Karpas-422 (cell line): ENCODE data around the gene RAP1GAP2. TPM values are rescaled to one million over a fixed set of nuclear protein-coding genes. Genes with fewer than 3 reads are reported as not detected.

Experiments used
- DNase-seq: peaks from one replicate; pipeline ENCODE4 v3.0.0-alpha.2; 2015
- H2AFZ ChIP-seq: fragments of 200-600 bp; sonication (generic); 2 replicates; pipeline ENCODE4 v1.6.1; 2014; ENCODE audit warnings: antibody characterized with exemption, low read length, mixed read lengths
- H3K27ac ChIP-seq: fragments of 200-600 bp; sonication (generic); 2 replicates; pipeline ENCODE4 v1.5.1; 2014; ENCODE audit warnings: mild to moderate bottlenecking, low read length, moderate library complexity
- H3K27me3 ChIP-seq: fragments of 200-600 bp; sonication (generic); 2 replicates; pipeline ENCODE4 v1.6.1; 2014; ENCODE audit warnings: low read length, mixed read lengths
- H3K36me3 ChIP-seq: fragments of 200-600 bp; sonication (generic); 2 replicates; pipeline ENCODE4 v1.6.1; 2014; ENCODE audit warnings: low read length, mixed read lengths; ENCODE audit not compliant: insufficient read depth
- H3K4me1 ChIP-seq: fragments of 200-600 bp; sonication (generic); 2 replicates; pipeline ENCODE4 v1.6.1; 2014; ENCODE audit warnings: mild to moderate bottlenecking, low read length, mixed read lengths
- H3K4me2 ChIP-seq: fragments of 200-600 bp; sonication (generic); 2 replicates; pipeline ENCODE4 v1.6.1; 2014; ENCODE audit warnings: low read length, low read depth, mild to moderate bottlenecking; ENCODE audit not compliant: poor library complexity, severe bottlenecking
- H3K4me3 ChIP-seq: fragments of 200-600 bp; sonication (generic); 2 replicates; pipeline ENCODE4 v1.5.1; 2014; ENCODE audit warnings: mild to moderate bottlenecking, antibody characterized with exemption, low read length, mixed read lengths
- H3K79me2 ChIP-seq: fragments of 200-600 bp; sonication (generic); 2 replicates; pipeline ENCODE4 v1.6.1; 2014; ENCODE audit warnings: mild to moderate bottlenecking, low read length, mixed read lengths
- H3K9ac ChIP-seq: fragments of 200-600 bp; sonication (generic); 2 replicates; pipeline ENCODE4 v1.6.0; 2014; ENCODE audit warnings: low read length
- H3K9me2 ChIP-seq: fragments of 200-600 bp; sonication (generic), shearing (Covaris generic); replicated peaks from 2 replicates; pipeline ENCODE4 v1.6.0; 2014; ENCODE audit warnings: mild to moderate bottlenecking, low read length, moderate library complexity; ENCODE audit not compliant: insufficient read depth
- H3K9me3 ChIP-seq: fragments of 300-700, 200-600 bp; sonication (generic); 2 replicates; pipeline ENCODE4 v1.6.1; 2014; ENCODE audit warnings: low read length, mixed read lengths
- H4K20me1 ChIP-seq: fragments of 200-600 bp; sonication (generic); 2 replicates; pipeline ENCODE4 v1.6.1; 2014; ENCODE audit warnings: mild to moderate bottlenecking, antibody characterized with exemption, low read length, low read depth; ENCODE audit not compliant: insufficient read depth
- total RNA-seq: library from RNA; depleted of rRNA; stranded (reverse); fragments of >200 nt; shearing (Covaris generic); gene quantifications from 2 replicates; pipeline ENCODE4 v1.2.3, GENCODE V29; 2014; ENCODE audit warnings: low replicate concordance

The RAP1GAP2 gene
- total RNA-seq, 1 experiment from 2014 or later = 6.0 TPM

DNA sequence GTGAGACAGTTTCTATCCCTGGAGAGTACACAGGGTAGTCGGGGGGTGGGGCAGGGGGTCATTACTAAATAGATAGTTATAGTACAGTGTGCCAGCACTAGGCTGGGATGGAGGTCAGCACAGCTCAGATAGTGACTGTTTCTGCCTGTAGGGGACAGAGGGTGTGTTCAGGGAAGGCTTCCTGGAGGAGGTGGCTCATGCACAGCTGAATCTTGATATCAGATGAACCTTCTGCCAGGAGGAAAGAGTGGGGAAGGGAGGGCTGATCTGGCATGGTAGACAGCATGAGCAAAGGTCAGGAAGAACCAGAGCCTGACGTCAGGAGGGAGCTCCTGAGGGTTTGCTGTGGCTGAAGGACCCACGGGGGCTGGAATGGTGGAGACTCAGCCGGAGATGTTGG, 210.6 kb downstream of the RAP1GAP2 start:
- Histone ChIP-seq H3K36me3 (0 out of 2 replicates have a peak, but pooled peaks cover 2% of the 10 kb centered on the region), H3K4me2 (no peak overlapping the region), H3K27ac (peak overlapping the region; percentile 31; the same call in 1 of the 2 replicates), H3K9me3 (no peaks in the 10 kb centered on the region), H3K4me3 (no peak overlapping the region), H3K79me2 (no peaks in the 10 kb centered on the region), H4K20me1 (no peaks in the 10 kb centered on the region), H3K9me2 (no peaks in the 10 kb centered on the region), H3K27me3 (no peaks in the 10 kb centered on the region), H2AFZ (no peak overlapping the region), H3K4me1 (peaks cover 62% of the 10 kb centered on the region), H3K9ac (no peak overlapping the region)
- no peak for DNase-seq

DNA sequence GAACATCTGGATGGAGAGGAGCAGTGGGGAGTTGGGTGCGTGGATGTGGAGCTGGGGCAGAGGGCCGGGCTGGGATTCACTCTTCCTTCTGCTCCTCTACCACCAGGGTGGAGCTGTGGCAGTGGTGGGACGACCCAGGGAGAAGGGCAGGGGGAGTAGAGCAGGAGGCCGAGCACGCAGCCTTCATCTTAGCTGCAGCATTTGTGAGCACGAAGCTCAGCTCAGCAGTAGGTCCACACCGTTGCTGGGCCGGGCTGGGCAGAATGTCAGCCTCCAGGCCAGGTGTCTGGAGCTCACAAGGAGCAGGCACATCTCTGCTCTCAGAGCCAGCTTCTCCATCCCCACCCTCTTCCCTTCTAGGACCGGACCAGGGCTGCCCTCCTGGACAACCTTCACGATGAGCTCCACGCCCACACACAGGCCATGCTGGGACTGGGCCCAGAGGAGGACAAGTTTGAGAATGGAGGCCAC, 211.4 kb downstream of the RAP1GAP2 start:
- no peak overlapping the region for H3K4me2 ChIP-seq
- H3K4me1 ChIP-seq = peaks cover 57% of the 10 kb centered on the region
- H4K20me1 ChIP-seq = no peaks in the 10 kb centered on the region
- no peak overlapping the region for H3K9ac ChIP-seq
- no peaks in the 10 kb centered on the region for H3K27me3 ChIP-seq
- H3K36me3 ChIP-seq = peaks cover 6% of the 10 kb centered on the region; the same call in 1 of the 2 replicates
- H3K9me3 ChIP-seq = no peaks in the 10 kb centered on the region
- H3K4me3 ChIP-seq = no peak overlapping the region
- no peak overlapping the region for H2AFZ ChIP-seq
- H3K79me2 ChIP-seq = no peaks in the 10 kb centered on the region
- H3K9me2 ChIP-seq = no peaks in the 10 kb centered on the region
- DNase-seq = no peak
- H3K27ac ChIP-seq = peak overlapping the region; percentile 71; the same call in 1 of the 2 replicates

- no peak for DNase-seq
- Histone ChIP-seq H4K20me1 (no peaks in the 10 kb centered on the region), H3K9ac (no peak overlapping the region), H3K9me3 (no peaks in the 10 kb centered on the region), H3K9me2 (no peaks in the 10 kb centered on the region), H3K79me2 (no peaks in the 10 kb centered on the region), H2AFZ (no peak overlapping the region), H3K4me2 (no peak overlapping the region), H3K4me1 (peaks cover 50% of the 10 kb centered on the region), H3K27me3 (no peaks in the 10 kb centered on the region), H3K36me3 (peaks cover 6% of the 10 kb centered on the region; the same call in 1 of the 2 replicates), H3K27ac (peak overlapping the region; percentile 71), H3K4me3 (no peak overlapping the region)
Observed at GRCh38 chr17:3008336-3009288, 212.4 kb downstream of the RAP1GAP2 start.

GRCh38 chr17:3009411-3009920, 213.2 kb downstream of the RAP1GAP2 start:
- Histone ChIP-seq H3K9me3 (no peaks in the 10 kb centered on the region), H3K27ac (peak overlapping the region; percentile 71), H3K4me3 (no peak overlapping the region), H4K20me1 (no peaks in the 10 kb centered on the region), H2AFZ (no peak overlapping the region), H3K9me2 (no peaks in the 10 kb centered on the region), H3K4me2 (no peak overlapping the region), H3K4me1 (peaks cover 42% of the 10 kb centered on the region), H3K36me3 (peaks cover 6% of the 10 kb centered on the region; the same call in 1 of the 2 replicates), H3K9ac (no peak overlapping the region), H3K79me2 (no peaks in the 10 kb centered on the region), H3K27me3 (no peaks in the 10 kb centered on the region)
- DNase-seq = no peak

DNA sequence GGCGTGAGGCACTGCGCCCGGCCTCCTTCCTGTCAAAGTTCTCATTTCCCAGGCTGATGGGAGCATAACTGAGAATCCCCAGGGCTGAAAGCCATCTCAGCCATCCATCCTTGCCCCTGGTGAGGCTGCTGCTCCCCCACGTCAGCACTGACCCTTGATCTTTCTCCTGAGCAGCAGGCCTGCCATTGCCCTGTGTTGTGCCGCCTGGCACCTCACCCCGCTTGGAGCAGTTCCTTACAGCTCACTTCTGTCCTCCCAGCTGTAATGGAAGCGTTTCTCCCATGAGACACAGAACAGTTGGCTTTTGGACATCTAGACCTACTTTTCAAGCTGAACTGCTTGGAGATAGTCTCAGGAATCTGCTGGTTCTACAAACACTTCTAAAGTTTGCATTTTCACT, 215.7 kb downstream of the RAP1GAP2 start:
- 0 out of 2 replicates have a peak overlapping the region, but pooled peaks have one; percentile 23 for H3K27ac ChIP-seq
- no peak overlapping the region for H3K4me3 ChIP-seq
- no peak overlapping the region for H3K9ac ChIP-seq
- DNase-seq = no peak
- H3K4me2 ChIP-seq = no peak overlapping the region
- peaks cover 6% of the 10 kb centered on the region; the same call in 1 of the 2 replicates for H3K36me3 ChIP-seq
- H3K9me3 ChIP-seq = no peaks in the 10 kb centered on the region
- H3K79me2 ChIP-seq = no peaks in the 10 kb centered on the region
- no peaks in the 10 kb centered on the region for H3K27me3 ChIP-seq
- no peaks in the 10 kb centered on the region for H3K9me2 ChIP-seq
- H2AFZ ChIP-seq = no peak overlapping the region
- H4K20me1 ChIP-seq = no peaks in the 10 kb centered on the region
- H3K4me1 ChIP-seq = peaks cover 28% of the 10 kb centered on the region

- Histone ChIP-seq H3K9me2 (no peaks in the 10 kb centered on the region), H3K4me2 (peak overlapping the region; percentile 42), H3K4me1 (peaks cover 17% of the 10 kb centered on the region), H4K20me1 (no peaks in the 10 kb centered on the region), H3K4me3 (no peak overlapping the region), H3K27ac (peak overlapping the region; percentile 65), H2AFZ (peak overlapping the region; percentile 88; the same call in 1 of the 2 replicates), H3K79me2 (no peaks in the 10 kb centered on the region), H3K27me3 (no peaks in the 10 kb centered on the region), H3K9ac (peak overlapping the region; percentile 44), H3K9me3 (no peaks in the 10 kb centered on the region), H3K36me3 (peaks cover 6% of the 10 kb centered on the region; the same call in 1 of the 2 replicates)
- peak; percentile 91 for DNase-seq
Observed at GRCh38 chr17:3012926-3013581, 216.8 kb downstream of the RAP1GAP2 start.

DNA sequence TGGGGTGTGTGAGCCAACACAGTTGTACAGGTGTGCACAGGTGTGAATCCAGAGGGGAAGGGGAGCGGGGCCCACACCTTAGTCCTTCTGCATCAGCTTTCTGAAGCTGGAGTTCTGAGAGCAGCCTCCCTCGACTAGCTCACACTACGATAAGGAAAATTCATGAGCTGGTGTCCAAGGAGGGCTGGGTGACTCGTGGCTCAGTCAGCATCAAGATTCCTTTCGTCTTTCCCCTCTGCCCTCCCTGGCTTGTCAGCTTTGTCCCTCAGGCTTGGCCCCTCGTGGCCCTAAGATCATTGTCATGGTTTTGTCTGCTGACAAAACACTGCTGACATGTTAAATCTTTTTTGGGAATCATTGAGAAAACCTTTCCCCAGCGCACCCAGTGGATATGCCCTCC, 219.7 kb downstream of the RAP1GAP2 start:
- no peak overlapping the region for H3K4me2 ChIP-seq
- no peak overlapping the region for H2AFZ ChIP-seq
- no peaks in the 10 kb centered on the region for H3K9me2 ChIP-seq
- no peaks in the 10 kb centered on the region for H3K27me3 ChIP-seq
- no peak overlapping the region for H3K27ac ChIP-seq
- no peak for DNase-seq
- no peaks in the 10 kb centered on the region for H4K20me1 ChIP-seq
- no peak overlapping the region for H3K9ac ChIP-seq
- H3K9me3 ChIP-seq = no peaks in the 10 kb centered on the region
- peaks cover 5% of the 10 kb centered on the region for H3K4me1 ChIP-seq
- no peaks in the 10 kb centered on the region for H3K79me2 ChIP-seq
- H3K4me3 ChIP-seq = no peak overlapping the region
- peaks cover 6% of the 10 kb centered on the region; the same call in 1 of the 2 replicates for H3K36me3 ChIP-seq
